H1 (cell line): ENCODE data around the gene RND2.

ENCODE experiments used
- CREB1 ChIP-seq: IDR thresholded peaks from 2 replicates; pipeline ENCODE4 v1.6.1; 2012; ENCODE audit warnings: inconsistent platforms
- EZH2 ChIP-seq: fragments of 200-600 bp; sonication (generic); IDR thresholded peaks from 2 replicates; pipeline ENCODE4 v1.7.1; 2012; ENCODE audit warnings: low read depth, mild to moderate bottlenecking, moderate library complexity, low read length, inconsistent platforms; ENCODE audit not compliant: severe bottlenecking
- JUN ChIP-seq: IDR thresholded peaks from 2 replicates; pipeline ENCODE4 v1.6.1; 2011; ENCODE audit warnings: low read depth, mild to moderate bottlenecking, improper control_type of control experiment, low read length
- MAFK ChIP-seq: IDR thresholded peaks from 2 replicates; pipeline ENCODE4 v1.6.1; 2012; ENCODE audit warnings: low read depth, mild to moderate bottlenecking, improper control_type of control experiment, low read length
- POLR2A ChIP-seq, 2 experiments: IDR thresholded peaks; 1 replicate in 1 of 2; 2 replicates in 1 of 2; pipeline ENCODE4 v1.6.1; 2011; ENCODE audit warnings: low read depth in 2 of 2, low read length in 2 of 2, mild to moderate bottlenecking in 2 of 2; ENCODE audit errors: control extremely low read depth in 1 of 2
- POLR2AphosphoS5 ChIP-seq: IDR thresholded peaks from 2 replicates; pipeline ENCODE4 v1.6.1; 2011; ENCODE audit warnings: low read depth, low read length
- POU5F1 ChIP-seq: IDR thresholded peaks from 2 replicates; pipeline ENCODE4 v1.6.1; 2011; ENCODE audit warnings: low read depth, mild to moderate bottlenecking, low read length, moderate library complexity
- RFX5 ChIP-seq: IDR thresholded peaks from 2 replicates; pipeline ENCODE4 v1.6.1; 2011; ENCODE audit warnings: low read depth, low read length, improper control_type of control experiment, borderline replicate concordance
- RXRA ChIP-seq: IDR thresholded peaks from 2 replicates; pipeline ENCODE4 v1.6.1; 2011; ENCODE audit warnings: low read depth, mild to moderate bottlenecking, low read length, moderate library complexity; ENCODE audit not compliant: insufficient read depth
- YY1 ChIP-seq: IDR thresholded peaks from 2 replicates; pipeline ENCODE4 v1.6.1; 2011; ENCODE audit warnings: low read depth, mild to moderate bottlenecking, low read length
- TF ChIP-seq, protein P1 (sequence below): IDR thresholded peaks from 2 replicates; pipeline ENCODE4 v1.6.1; 2012; ENCODE audit warnings: inconsistent platforms
- TF ChIP-seq, protein P2 (sequence below), 3 experiments: IDR thresholded peaks; 1 replicate in 2 of 3; 2 replicates in 1 of 3; pipeline versions ENCODE4 v1.5.1 to v1.6.1; 2011; ENCODE audit warnings: low read length in 3 of 3, mild to moderate bottlenecking in 3 of 3, inconsistent platforms in 2 of 3, low read depth in 1 of 3, moderate library complexity in 1 of 3; ENCODE audit not compliant: insufficient read depth in 1 of 3; ENCODE audit errors: control extremely low read depth in 1 of 3

DNA sequence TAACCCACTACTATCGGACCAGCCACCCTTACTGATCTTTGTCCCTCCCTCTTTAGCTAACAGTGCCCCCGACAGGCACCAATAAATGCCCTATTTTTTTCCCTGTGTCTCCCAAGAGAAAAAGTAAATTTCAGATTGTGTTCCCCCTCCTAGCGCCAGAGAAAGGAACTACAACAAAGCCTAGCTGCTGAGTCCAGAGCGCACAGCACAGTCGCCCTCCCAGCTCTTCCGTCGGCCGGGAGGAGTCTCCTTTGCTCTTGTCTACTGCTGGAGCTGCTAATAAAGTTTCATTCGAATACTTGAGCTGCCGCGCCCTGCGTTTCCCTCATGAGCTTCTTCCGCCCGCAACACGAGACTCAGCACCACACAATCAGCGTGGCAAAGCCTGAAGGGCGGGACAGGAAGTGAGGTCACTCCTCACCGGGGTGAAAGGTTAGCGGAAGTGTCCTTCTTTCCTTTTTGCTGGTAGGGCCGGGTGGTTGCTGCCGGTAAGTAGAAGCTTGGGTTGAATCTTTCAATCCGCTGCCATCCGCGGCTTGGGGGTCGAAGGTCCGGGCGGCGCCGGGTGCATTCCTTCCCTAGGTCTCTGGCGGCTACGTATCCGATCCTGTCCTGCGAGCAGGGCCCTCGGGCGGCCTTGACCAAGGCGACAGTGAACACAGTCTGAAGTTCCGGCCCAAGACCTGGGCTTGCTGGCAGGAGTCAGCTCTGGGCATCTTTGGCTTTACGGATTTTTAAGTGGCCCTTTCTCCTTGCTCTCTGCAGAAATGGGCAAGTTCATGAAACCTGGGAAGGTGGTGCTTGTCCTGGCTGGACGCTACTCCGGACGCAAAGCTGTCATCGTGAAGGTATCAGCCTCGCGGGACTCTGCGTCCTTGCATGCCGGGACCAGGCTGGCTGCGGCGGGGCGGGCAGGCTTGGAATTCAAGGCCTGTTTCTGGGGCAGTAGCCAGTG lies 26.8 kb upstream of the RND2 start, which contains the start of gene RPL27:
- TF ChIP-seq RXRA (0 out of 2 replicates have a peak, but pooled peaks have one; percentile 24), MAFK (no peak), POLR2AphosphoS5 (peak; percentile 91), POLR2A (IDR thresholded peaks at IDR 0.05; ENCODE audit: control extremely low read depth in 1 of 2, low read depth in 2 of 2, low read length in 2 of 2) (peak; percentile 71 to 98), YY1 (no peak), EZH2 (no peak), RFX5 (peak; percentile 19; the same call in 1 of the 2 replicates), POU5F1 (no peak), CREB1 (peak; percentile 92), JUN (no peak)
- TF ChIP-seq, protein P1, sequence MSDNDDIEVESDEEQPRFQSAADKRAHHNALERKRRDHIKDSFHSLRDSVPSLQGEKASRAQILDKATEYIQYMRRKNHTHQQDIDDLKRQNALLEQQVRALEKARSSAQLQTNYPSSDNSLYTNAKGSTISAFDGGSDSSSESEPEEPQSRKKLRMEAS: peak; percentile 95
- TF ChIP-seq, protein P2, sequence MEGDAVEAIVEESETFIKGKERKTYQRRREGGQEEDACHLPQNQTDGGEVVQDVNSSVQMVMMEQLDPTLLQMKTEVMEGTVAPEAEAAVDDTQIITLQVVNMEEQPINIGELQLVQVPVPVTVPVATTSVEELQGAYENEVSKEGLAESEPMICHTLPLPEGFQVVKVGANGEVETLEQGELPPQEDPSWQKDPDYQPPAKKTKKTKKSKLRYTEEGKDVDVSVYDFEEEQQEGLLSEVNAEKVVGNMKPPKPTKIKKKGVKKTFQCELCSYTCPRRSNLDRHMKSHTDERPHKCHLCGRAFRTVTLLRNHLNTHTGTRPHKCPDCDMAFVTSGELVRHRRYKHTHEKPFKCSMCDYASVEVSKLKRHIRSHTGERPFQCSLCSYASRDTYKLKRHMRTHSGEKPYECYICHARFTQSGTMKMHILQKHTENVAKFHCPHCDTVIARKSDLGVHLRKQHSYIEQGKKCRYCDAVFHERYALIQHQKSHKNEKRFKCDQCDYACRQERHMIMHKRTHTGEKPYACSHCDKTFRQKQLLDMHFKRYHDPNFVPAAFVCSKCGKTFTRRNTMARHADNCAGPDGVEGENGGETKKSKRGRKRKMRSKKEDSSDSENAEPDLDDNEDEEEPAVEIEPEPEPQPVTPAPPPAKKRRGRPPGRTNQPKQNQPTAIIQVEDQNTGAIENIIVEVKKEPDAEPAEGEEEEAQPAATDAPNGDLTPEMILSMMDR (IDR thresholded peaks at IDR 0.05; ENCODE audit: control extremely low read depth in 1 of 3, insufficient read depth in 1 of 3, low read depth in 1 of 3, low read length in 3 of 3): peak; percentile 44 to 79 (median 70)
